Lung (tissue), 12 donors: ENCODE measurements around the gene LBHD2. TPM values are rescaled to one million over a fixed set of nuclear protein-coding genes. Genes with fewer than 3 reads are reported as not detected.

ENCODE experiments used
- ATAC-seq: fragments of 200-7000 bp; cut with Tn5 transposase; one replicate; pipeline ENCODE4 v1.9.1; 2020; ENCODE audit warnings: moderate number of reproducible peaks; ENCODE audit not compliant: insufficient read depth, low FRiP score
- DNase-seq, 3 donors: peaks; one replicate each; pipeline ENCODE4 v3.0.0-alpha.2; 2013 to 2017
- H3K27ac ChIP-seq, 2 donors: one replicate each; pipeline ENCODE4 v1.5.1; 2013; ENCODE audit warnings: mild to moderate bottlenecking in 2 of 2, moderate library complexity in 2 of 2, control low read depth in 1 of 2, inconsistent platforms in 1 of 2, low read depth in 1 of 2, low read length in 1 of 2
- H3K27me3 ChIP-seq, 3 donors: one replicate each; pipeline ENCODE4 v1.5.1; 2013; ENCODE audit warnings: low read length in 2 of 3; ENCODE audit not compliant: control insufficient read depth in 3 of 3, insufficient read depth in 3 of 3
- H3K36me3 ChIP-seq, 4 donors: one replicate each; pipeline ENCODE4 v1.5.1; 2013; ENCODE audit warnings: low read length in 4 of 4, mild to moderate bottlenecking in 1 of 4, moderate library complexity in 1 of 4; ENCODE audit not compliant: control insufficient read depth in 4 of 4, insufficient read depth in 4 of 4
- H3K4me1 ChIP-seq, 5 donors: one replicate each; pipeline ENCODE4 v1.5.1; 2013; ENCODE audit warnings: low read length in 5 of 5, mild to moderate bottlenecking in 2 of 5, moderate library complexity in 1 of 5; ENCODE audit not compliant: control insufficient read depth in 5 of 5, insufficient read depth in 5 of 5
- H3K4me3 ChIP-seq: one replicate; pipeline ENCODE4 v1.5.1; 2013; ENCODE audit warnings: mild to moderate bottlenecking, control low read depth, moderate library complexity
- H3K9ac ChIP-seq, 2 donors: one replicate each; pipeline ENCODE4 v1.5.1; 2013; ENCODE audit warnings: low read length in 2 of 2, control low read depth in 1 of 2; ENCODE audit not compliant: insufficient read depth in 1 of 2
- H3K9me3 ChIP-seq, 4 donors: one replicate each; pipeline ENCODE4 v1.5.1; 2013; ENCODE audit warnings: low read length in 3 of 4, mild to moderate bottlenecking in 1 of 4, moderate library complexity in 1 of 4; ENCODE audit not compliant: control insufficient read depth in 4 of 4, insufficient read depth in 3 of 4
- CTCF ChIP-seq: IDR thresholded peaks from 2 replicates; pipeline ENCODE4 v1.5.1; 2012; ENCODE audit warnings: mild to moderate bottlenecking; ENCODE audit errors: control extremely low read depth, extremely low read depth
- WGBS, 2 donors: extraction: QIAGEN DNeasy Blood & Tissue Kit; methylation state at CpG; one replicate each; pipeline ENCODE4 v1.1.7; 2013; 5-methylcytosine and 5-hydroxymethylcytosine counted together
- polyA plus RNA-seq, 2 donors: library from polyadenylated mRNA; stranded (reverse); fragments of 200-250 nt; gene quantifications; one replicate each; pipeline ENCODE4 v1.2.1, GENCODE V29; 2013
- total RNA-seq, 2 donors: library from RNA; depleted of rRNA in 1 of 2; stranded (reverse); fragments of >200 nt in 1 of 2; gene quantifications; one replicate each; pipeline ENCODE4 v1.2.1, GENCODE V29; 2014 to 2021
- donor health status: control.
- donor health status: control.
- donor health status: Bipolar disorder and iron deficiency.
- donor health status: healthy.
- donor health status: DM: yes; HTN: yes; CAD: no.

The LBHD2 gene
- total and polyA plus RNA-seq, 4 donors: 0.08 TPM; not detected in 3

- no peak overlapping the region for H3K27ac ChIP-seq
- peaks cover 0 to 17% (median 7%) of the 10 kb centered on the region in 5 donors for H3K4me1 ChIP-seq
- TF ChIP-seq CTCF: no peak
- no peaks in the 10 kb centered on the region for H3K27me3 ChIP-seq
- no peak for ATAC-seq
- H3K36me3 ChIP-seq: no peaks in the 10 kb centered on the region
- H3K9me3 ChIP-seq: peaks cover 0 to 1% (median 0%) of the 10 kb centered on the region in 4 donors
- no peak overlapping the region for H3K4me3 ChIP-seq
- 83 to 84% methylated on average over 6 of the region's 6 CpGs for WGBS, 2 donors
- H3K9ac ChIP-seq: no peak overlapping the region
- no peak for DNase-seq
Measured at GRCh38 chr14:103061482-103061976, 22.5 kb upstream of the LBHD2 start.

- DNase-seq (no peak), ATAC-seq (no peak)
- no peaks in the 10 kb centered on the region for H3K36me3 ChIP-seq
- H3K27me3 ChIP-seq: no peaks in the 10 kb centered on the region
- WGBS, 2 donors: 67 to 87% methylated on average over 4 of the region's 4 CpGs
- H3K9ac ChIP-seq: no peak overlapping the region
- H3K9me3 ChIP-seq: no peaks in the 10 kb centered on the region
- H3K4me3 ChIP-seq: no peak overlapping the region
- H3K4me1 ChIP-seq: peaks cover 0 to 5% (median 2%) of the 10 kb centered on the region in 5 donors
- H3K27ac ChIP-seq: peak overlapping the region in 1 of 2 donors; percentile 28
- TF ChIP-seq CTCF: no peak
Measured at GRCh38 chr14:103064436-103064835, 19.6 kb upstream of the LBHD2 start.

- Histone ChIP-seq H3K27ac (peak overlapping the region in 1 of 2 donors; percentile 58), H3K9me3 (no peaks in the 10 kb centered on the region), H3K4me1 (peaks cover 0 to 5% (median 0%) of the 10 kb centered on the region in 5 donors), H3K36me3 (no peaks in the 10 kb centered on the region), H3K9ac (no peak overlapping the region), H3K4me3 (no peak overlapping the region), H3K27me3 (no peaks in the 10 kb centered on the region)
- 82 to 87% methylated on average over 12 of the region's 12 CpGs for WGBS, 2 donors
- no peak for TF ChIP-seq CTCF
- ATAC-seq (no peak), DNase-seq (no peak)
Measured at GRCh38 chr14:103064978-103065377, 19.0 kb upstream of the LBHD2 start.

- H3K4me3 ChIP-seq: no peak overlapping the region
- peak overlapping the region in 1 of 2 donors; percentile 58 for H3K27ac ChIP-seq
- H3K9ac ChIP-seq: no peak overlapping the region
- no peaks in the 10 kb centered on the region for H3K36me3 ChIP-seq
- no peaks in the 10 kb centered on the region for H3K9me3 ChIP-seq
- no peak for TF ChIP-seq CTCF
- DNase-seq (no peak), ATAC-seq (no peak)
- 76 to 78% methylated on average over 7 of the region's 7 CpGs for WGBS, 2 donors
- peaks cover 0 to 5% (median 0%) of the 10 kb centered on the region in 5 donors for H3K4me1 ChIP-seq
- H3K27me3 ChIP-seq: no peaks in the 10 kb centered on the region
Measured at GRCh38 chr14:103065861-103066260, 18.1 kb upstream of the LBHD2 start.
